Measurements from ENCODE around the gene MTG2. TPM values are rescaled to one million over a fixed set of nuclear protein-coding genes. Genes with fewer than 3 reads are reported as not detected.

Gene MTG2
- polyA plus RNA-seq, 12 donors = 22.7 to 56.3 (median 26.8) TPM; not detected in 1

DNA sequence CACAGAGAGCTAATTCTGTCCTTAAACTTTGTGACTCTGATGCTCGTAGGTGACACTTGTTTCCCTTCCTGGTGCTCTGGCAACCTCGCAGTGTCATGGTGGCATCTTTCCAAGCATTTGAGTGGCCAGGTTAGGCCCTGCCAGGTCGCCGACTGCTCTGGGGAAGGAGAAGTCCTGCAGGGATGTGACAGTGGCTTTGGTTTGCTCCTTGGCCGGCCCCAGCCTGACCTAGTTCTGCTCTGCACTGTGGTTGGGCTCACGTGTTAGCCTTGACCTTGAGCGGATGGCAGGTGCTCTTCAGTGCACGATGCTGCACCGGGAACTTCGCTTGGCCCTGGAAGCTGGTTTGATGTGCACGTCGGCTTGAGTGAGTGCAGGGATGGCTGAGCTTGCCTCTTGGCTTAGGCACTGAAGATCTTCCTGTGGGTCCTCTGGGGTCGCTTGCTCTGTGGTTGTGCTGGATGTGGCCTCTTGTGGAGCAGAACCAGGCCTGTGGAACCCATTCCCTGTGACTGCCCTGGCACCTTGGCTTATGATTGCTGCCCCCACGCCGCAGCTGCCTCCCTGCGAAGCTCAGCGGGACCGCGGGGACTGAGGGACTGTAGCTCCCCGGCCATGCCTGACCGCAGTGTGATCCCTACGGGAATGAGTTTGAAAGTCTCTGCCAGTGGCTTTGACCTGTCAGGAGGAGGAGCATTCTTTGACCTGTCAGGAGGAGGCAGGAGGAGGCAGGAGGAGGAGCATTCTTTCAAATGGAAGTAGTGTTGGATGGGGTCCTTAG, 64.2 kb downstream of the MTG2 start:
- no peak for DNase-seq

DNA sequence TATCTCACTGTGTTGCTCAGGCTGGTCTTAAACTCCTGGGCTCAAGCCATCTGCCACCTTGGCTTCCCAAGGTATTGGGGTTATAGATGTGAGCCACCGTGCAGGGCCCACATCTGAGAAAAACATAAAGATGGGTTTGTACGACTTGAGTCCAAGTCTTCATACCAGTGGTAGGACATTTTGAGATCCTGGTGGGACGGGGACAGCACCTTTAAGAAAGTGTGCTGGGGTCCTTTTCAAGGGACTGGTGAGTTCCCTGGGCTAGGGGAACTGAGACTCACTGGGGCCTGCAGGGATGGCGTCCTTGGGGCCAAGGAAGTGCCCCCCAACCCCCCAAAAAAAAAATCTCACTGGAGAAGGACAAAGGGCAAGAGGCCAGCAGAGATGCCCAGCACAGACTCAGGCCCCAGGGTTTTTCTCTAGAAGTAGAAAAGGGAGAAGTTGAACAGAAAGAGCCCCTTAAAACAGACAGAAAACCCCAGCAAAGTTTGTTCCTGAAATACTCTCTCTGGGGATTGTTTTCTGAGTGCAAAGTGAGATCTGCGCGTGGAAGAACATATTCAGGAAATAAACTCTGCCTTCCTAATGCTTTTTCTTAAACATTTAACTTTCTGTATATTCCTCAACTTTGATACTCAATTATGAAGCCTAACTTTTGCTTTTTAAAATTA, 66.2 kb downstream of the MTG2 start:
- no peak for DNase-seq

DNA sequence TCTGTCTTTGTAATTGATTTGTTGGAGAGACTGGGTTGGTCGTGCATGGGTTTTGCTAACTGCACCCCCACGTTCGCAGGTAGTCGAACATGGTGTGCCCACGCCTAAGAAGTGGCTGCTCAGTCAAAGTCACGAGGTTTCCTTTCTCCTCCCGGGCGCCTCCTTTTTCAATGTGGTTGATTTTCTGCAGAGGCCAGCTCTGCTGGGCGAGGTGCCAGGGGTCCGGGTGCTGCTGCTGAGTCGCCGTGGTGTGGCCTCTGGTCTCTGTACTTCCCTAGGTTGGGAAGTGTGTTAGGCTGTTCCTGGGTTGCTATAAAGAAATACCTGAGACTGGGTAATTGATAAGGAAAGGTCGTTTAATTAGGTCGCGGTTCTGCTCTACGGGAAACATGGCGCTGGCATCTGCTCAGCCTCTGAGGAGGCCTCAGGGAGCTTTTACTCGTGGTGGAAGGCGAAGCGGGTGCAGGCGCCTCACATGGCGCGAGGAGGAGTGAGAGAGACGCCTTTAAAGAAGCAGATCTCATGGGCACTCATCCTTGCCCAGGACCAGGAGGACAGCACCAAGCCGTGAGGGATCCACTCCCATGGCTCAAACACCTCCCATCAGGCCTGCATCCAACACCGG, 69.6 kb downstream of the MTG2 start:
- DNase-seq = no peak

Other genes with a start within 250 kb of the MTG2 start
- gene TAF4, start 117.1 kb upstream of the MTG2 start, polyA plus RNA-seq (ENCODE audit: insufficient read length in 12 of 12) = 10 to 100 TPM in 11 of 12 donors, not detected in 1; 10.4 to 23.8 (median 12.3) TPM
- 10 to 100 TPM in 11 of 12 donors, not detected in 1; 57.4 to 98.9 (median 75.7) TPM for gene LSM14B, start 60.6 kb upstream of the MTG2 start, polyA plus RNA-seq (ENCODE audit: insufficient read length in 12 of 12)
- 100 to 1,000 TPM in 11 of 12 donors, not detected in 1; 101 to 259 (median 145) TPM for gene PSMA7, start 39.6 kb upstream of the MTG2 start, polyA plus RNA-seq (ENCODE audit: insufficient read length in 12 of 12)
- 10 to 100 TPM in 11 of 12 donors, not detected in 1; 13.5 to 21.0 (median 15.7) TPM for gene SS18L1, start 39.3 kb upstream of the MTG2 start, polyA plus RNA-seq (ENCODE audit: insufficient read length in 12 of 12)
- gene HRH3, start 37.2 kb downstream of the MTG2 start, polyA plus RNA-seq (ENCODE audit: insufficient read length in 12 of 12) = 1 to 10 TPM in 5 of 12 donors, under 1 TPM in 4, not detected in 3; 0.21 to 2.5 (median 1.3) TPM
- 10 to 100 TPM in 11 of 12 donors, not detected in 1; 24.1 to 43.3 (median 30.6) TPM for gene OSBPL2, start 55.5 kb downstream of the MTG2 start, polyA plus RNA-seq (ENCODE audit: insufficient read length in 12 of 12)
- 10 to 100 TPM in 11 of 12 donors, not detected in 1; 37.5 to 62.4 (median 46.7) TPM for gene ADRM1, start 120.0 kb downstream of the MTG2 start, polyA plus RNA-seq (ENCODE audit: insufficient read length in 12 of 12)
- gene LAMA5, start 184.3 kb downstream of the MTG2 start, polyA plus RNA-seq (ENCODE audit: insufficient read length in 12 of 12) = 100 to 1,000 TPM in 2 of 12 donors, 10 to 100 TPM in 10; 43.3 to 663 (median 58.4) TPM
- 1,000 to 10,000 TPM in 8 of 12 donors, 100 to 1,000 TPM in 3, not detected in 1; 692 to 1,144 (median 1,032) TPM for gene RPS21, start 204.1 kb downstream of the MTG2 start, polyA plus RNA-seq (ENCODE audit: insufficient read length in 12 of 12)
- gene CABLES2, start 224.3 kb downstream of the MTG2 start, polyA plus RNA-seq (ENCODE audit: insufficient read length in 12 of 12) = 10 to 100 TPM in 1 of 12 donors, 1 to 10 TPM in 10, not detected in 1; 4.1 to 10.6 (median 5.1) TPM
- gene RBBP8NL, start 244.5 kb downstream of the MTG2 start, polyA plus RNA-seq (ENCODE audit: insufficient read length in 12 of 12) = 1 to 10 TPM in 1 of 12 donors, under 1 TPM in 2, not detected in 9; 0.20 to 2.8 (median 0.68) TPM